ENCODE results near the gene MAN2B2.

MAN2B2 gene

DNA sequence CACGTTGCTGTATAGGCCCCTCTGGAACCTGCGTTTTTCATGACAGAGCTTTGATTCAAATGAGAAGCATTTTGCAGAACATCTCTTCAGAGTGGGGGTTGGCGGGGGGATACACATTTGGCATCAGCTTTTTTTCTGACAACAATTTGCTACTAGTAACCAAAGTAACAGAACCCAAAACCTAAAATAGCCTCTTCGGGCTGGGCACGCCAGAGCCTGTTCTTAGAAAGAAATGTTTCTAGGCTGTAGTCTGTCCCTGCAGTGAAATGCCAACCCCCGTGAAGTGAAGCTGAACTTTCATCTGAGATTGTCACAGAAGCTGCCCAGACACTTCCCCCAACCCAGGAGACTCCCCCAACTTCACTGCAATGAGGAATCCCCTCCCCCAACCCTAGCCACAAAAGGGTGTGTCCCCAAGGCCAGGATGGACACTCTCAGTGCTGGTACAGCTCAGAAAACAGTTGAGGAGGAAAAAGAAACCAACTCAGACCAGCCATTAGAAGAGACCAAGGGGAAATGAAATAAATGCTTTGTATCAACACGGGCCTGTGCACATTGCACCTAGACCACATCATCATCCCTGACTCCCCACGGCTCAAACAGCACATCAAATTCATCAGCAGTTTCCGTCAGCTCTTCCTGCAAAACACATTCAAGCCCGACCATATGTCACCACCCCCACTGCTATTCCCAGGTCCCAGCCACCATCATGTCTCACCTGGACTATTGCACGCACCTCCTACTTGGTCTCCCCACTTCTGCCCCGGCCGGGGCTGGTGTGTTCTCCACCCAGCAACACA is 8.4 kb upstream of the MAN2B2 start:
- no peak for DNase-seq (ENCODE audit: low read depth)

GRCh38 chr4:6567218-6567617 is 7.8 kb upstream of the MAN2B2 start:
- no peak for DNase-seq (ENCODE audit: low read depth)
- TF ChIP-seq CTCF (IDR thresholded peaks at IDR 0.05; ENCODE audit: insufficient read depth, low read depth, low read length, missing control alignments): no peak
- H3K4me3 ChIP-seq (ENCODE audit: low read length): no peak overlapping the region

More for the DNA sequence above, 8.4 kb upstream of the MAN2B2 start:
- H3K4me3 ChIP-seq (ENCODE audit: low read length): no peak overlapping the region
- TF ChIP-seq CTCF (IDR thresholded peaks at IDR 0.05; ENCODE audit: insufficient read depth, low read depth, low read length, missing control alignments): no peak

- no peak for TF ChIP-seq CTCF (IDR thresholded peaks at IDR 0.05; ENCODE audit: insufficient read depth, low read depth, low read length, missing control alignments)
- H3K4me3 ChIP-seq (ENCODE audit: low read length): no peak overlapping the region
Measured at GRCh38 chr4:6568148-6568547, 6.8 kb upstream of the MAN2B2 start.

DNA sequence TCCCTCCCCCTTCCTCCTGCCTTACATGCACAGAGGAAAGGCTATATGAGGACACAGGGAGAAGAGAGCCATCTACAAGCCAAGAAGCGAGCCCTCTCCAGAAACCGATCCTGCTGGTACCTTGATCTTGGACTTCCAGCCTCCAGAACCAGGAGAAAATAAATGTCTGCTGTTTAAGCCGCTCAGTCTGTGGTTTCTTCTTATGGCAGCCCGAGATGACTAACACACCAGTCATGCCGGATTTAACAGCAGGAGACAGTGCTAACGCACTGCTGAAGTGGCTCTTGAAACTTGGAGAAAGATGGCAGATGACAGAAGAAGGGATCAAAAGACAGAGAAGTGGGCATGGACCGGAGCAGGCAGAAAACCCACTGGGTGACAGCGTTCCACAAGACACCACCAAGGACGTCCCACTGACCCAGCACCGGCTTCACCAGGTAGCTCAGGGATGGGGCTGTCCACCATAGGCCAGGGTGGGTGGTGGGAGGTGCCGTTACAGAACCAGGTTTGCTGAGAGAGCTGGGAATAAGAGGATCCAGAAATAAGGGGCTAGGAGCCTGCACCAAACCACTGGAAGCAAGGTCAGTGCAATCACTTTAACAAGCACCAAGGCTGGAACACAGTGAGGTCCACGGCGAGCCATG is 6.2 kb upstream of the MAN2B2 start:
- TF ChIP-seq CTCF (IDR thresholded peaks at IDR 0.05; ENCODE audit: insufficient read depth, low read depth, low read length, missing control alignments): no peak
- peak; percentile 83 for DNase-seq (ENCODE audit: low read depth)
- no peak overlapping the region for H3K4me3 ChIP-seq (ENCODE audit: low read length)

More at GRCh38 chr4:6568148-6568547, 6.8 kb upstream of the MAN2B2 start:
- no peak for DNase-seq (ENCODE audit: low read depth)

DNA sequence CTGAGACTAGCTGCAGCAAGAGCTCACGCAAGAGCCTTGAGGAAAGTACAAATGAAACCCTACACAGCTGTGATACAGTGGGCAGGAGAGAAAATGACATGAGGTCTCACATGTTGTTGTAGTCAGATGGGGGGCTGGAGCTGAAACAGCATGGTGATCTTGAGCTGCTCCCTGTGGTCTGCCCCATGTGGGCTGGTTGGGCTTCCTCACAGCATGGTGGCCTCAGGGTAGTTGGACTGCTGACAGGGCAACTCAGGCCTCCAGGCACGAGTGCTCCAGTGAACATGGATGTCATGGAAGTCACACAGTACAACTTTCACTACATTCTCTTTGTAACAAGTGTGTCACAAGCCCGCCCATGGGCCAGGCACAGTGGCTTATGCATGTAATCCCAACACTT is 3.4 kb upstream of the MAN2B2 start:
- no peak overlapping the region for H3K4me3 ChIP-seq (ENCODE audit: low read length)
- TF ChIP-seq CTCF (IDR thresholded peaks at IDR 0.05; ENCODE audit: insufficient read depth, low read depth, low read length, missing control alignments): no peak
- no peak for DNase-seq (ENCODE audit: low read depth)

- TF ChIP-seq CTCF (IDR thresholded peaks at IDR 0.05; ENCODE audit: insufficient read depth, low read depth, low read length, missing control alignments): no peak
- no peak for DNase-seq (ENCODE audit: low read depth)
- H3K4me3 ChIP-seq (ENCODE audit: low read length): no peak overlapping the region
Measured at GRCh38 chr4:6573551-6573950, 1.4 kb upstream of the MAN2B2 start.
